T-helper 2 cell (primary cell): ENCODE measurements around the gene CTNNBL1.

ENCODE experiments used
- DNase-seq, 5 experiments: peaks; one replicate each; pipeline versions ENCODE4 v3.0.0 to v3.0.0-alpha.2; 2012 to 2022

CTNNBL1 gene

DNA sequence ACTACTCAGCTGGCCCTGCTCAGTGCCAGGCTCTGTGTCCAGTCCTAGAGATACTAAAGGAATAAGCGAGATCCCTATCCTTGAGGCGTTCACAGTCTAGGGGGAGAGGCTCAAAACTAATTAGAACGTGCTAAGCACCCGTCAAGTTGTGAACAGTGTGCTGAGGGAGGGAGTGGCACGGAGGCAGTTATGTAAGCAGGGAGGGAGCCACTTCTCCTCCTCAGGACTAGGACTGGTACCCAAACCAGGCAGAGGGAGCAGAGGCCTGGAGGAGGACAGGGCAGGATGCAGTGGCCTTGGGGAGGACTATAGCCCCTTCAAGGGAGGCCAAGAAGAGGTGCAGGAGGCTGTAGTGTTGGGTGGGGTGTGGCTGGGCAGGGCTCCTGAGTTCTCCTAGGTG, 169.5 kb downstream of the CTNNBL1 start:
- no peak for DNase-seq

- DNase-seq, result no peak
Observed at GRCh38 chr20:37864298-37864697, 170.5 kb downstream of the CTNNBL1 start.

DNA sequence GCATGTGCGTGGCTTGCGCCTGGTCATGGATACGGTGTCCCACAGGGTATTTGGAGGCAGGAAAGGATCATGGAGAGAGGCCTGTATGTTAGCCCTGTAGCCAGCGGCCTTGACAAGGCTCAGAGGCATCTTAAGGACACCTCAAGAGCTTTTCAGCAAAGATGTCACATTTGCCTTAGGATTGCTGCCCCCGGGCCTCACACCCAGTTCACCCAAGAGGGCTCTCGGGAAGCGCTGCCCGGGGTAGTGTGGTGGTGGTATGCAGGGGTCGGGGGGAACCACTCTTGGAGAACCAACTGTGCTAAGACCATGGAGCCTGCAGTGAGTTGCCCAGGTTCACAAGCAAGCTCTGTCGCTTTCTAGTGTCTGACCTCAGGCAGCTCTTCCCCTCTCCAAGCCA, 172.2 kb downstream of the CTNNBL1 start:
- DNase-seq, result no peak

DNA sequence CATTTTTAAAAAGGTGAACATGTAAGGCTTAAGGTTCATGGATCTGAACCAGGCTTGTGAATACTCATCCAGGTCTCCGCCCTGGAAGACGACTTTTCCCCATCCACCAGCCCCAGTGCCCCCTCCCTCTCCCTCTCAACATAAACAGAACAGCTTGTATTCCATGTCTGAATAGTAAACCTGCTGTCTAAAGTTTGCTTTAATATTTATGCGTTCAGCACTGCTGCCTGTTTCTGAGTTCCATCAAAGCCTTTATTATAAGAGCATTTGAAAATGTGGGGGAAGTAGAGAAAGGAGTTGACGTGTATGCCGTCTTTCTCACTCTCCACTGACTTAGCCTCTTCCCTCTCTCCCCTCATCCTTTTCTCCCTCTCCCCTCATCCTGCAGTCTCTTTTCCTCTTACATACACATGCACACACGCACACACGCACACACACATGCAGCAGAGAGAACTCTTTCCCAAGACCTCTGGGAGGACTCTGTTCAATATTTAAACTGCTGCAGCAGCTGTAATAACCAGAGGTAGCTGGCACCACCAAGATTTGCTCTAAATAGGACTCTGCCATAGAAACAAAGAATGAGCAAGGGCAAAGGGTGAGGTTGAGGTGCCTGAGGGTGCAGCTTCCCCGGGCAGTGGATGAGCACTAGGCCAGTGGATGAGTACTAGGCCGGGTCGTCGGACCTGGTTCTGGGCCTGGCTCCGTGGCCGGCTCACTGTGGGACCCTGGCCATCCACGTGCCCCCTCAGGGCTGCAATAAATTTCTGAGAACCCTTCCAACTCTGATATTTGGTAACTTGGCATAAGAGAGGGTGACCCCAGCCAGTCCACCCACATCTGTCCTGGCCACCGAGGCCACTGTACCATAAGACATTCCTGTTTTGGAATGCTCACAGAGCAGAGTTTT, 173.7 kb downstream of the CTNNBL1 start:
- DNase-seq, result no peak

- DNase-seq, result no peak
Observed at GRCh38 chr20:37868851-37869333, 175.1 kb downstream of the CTNNBL1 start.

- no peak for DNase-seq
Observed at GRCh38 chr20:37869334-37869861, 175.6 kb downstream of the CTNNBL1 start.

DNA sequence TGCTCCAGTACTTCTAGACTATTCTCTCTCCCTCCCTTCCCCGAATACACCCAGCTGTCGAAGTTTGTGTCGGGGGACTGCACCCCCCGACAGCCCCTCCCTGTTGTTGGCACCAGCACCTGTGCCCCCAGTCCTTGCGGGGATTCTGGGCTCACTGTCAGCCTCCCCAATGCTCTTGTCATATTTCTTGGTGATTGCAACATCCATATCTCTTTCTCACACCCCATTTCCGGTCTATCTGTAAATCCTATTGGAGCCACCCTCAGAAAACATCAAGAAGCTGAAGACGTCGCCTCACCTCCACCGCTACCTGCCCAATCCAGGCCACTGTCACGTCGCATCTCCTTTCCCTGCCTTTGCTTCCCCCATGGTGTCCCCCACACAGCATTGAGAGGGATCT, 176.5 kb downstream of the CTNNBL1 start:
- no peak for DNase-seq

DNA sequence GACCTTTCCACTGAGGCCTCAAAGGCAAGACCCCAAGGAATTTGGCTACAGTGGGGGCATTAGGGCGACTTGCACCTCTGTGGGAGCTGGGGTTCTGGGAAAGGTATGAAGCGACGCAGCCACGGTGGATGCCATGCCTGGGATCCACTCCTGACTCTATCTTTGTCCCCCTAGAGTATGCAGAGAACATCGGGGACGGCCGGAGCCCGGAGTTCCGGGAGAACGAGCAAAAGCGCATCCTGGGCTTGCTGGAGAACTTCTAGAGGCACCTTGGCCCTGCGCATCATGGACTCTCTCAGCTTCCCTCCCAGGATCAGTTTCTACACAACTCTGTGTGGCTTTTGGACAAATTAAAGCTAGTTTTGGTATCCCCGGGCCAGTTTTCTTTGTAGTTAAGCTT, 177.9 kb downstream of the CTNNBL1 start:
- no peak for DNase-seq

GRCh38 chr20:37872161-37872560, 178.3 kb downstream of the CTNNBL1 start:
- no peak for DNase-seq

DNA sequence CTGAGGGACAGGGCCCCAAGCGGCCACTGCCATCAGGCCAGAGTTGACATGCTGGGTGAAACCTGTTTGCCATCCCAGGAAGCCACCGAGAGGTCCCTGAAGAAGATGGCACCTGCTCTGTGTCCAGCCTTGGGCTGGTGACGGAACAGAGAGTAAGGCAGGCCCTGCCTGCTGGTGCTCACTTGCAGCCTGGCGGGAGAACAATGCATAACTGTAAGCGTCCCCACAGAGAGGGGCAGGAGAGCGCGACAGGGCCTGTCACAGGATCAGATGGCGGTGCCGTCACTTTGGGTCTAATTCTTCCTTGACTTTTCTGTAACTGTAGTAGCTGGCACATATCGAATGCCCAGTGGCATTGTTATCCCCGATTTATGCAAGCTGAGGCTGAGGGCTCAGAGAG, 180.1 kb downstream of the CTNNBL1 start:
- no peak for DNase-seq

- DNase-seq, result no peak
Observed at GRCh38 chr20:37875460-37876175, 181.8 kb downstream of the CTNNBL1 start.

DNA sequence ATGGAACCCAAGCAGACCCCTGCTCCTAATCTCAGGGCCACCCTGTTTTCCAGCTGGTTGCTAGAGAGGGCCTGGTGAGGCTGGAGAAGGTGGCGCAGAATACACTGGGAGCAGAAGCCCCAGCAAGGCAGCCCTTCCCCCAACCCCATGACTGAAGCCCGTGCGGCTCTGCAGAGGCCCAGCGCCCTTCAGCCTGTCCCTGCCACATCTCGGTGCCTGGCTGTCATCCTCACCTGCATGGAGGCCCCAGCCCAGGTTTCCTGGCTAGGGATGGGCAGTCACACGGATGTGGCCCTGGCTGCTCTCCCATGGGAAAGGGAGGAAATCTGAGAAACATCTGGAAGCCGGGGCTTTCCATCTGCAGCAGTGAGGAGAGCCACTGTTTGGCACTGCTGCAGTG, 183.0 kb downstream of the CTNNBL1 start:
- no peak for DNase-seq

DNA sequence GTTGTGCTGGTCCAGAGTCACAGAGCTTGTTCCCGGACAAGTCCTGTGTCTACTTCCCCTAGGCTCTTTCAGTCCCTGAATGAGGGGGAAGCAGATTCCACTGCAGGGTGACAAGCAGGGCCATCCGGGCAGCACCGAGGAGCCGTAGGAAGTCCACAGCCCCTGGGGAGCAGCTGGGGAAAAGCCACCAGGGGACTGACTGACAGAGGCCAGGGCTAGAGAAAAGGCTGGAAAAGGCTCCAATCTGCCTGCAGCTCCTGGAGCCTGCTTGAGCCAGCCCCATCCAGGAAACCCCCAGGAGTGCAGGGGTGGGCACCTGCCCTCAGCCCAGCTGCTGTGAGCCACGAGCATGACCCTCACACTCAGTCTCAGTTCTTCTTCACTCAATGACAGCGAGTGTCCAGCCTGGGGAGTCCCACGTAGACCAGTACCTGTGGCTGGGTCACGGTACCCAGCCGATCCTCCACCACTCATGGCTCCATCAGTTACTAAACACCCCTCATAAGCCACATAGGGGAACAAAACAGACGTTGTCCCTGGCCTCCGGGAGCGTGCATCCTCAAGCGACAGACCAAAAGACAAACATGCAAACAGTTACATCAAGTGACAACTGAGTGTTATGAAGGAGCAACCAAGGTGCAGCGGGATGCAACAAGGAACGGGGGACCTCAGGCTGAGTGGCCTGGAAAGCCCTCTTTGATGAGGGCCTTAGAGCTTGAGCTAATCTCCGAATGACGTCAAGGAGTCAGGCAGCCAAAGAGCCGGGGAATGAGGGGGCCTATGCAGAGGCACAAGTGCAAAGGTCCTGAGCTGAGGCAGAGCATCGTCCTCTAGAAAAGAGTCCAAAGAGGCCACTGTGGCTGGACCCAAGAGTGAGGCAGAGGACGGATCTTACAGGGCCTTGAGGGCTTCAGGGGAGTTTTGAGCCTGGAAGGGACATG, 184.3 kb downstream of the CTNNBL1 start:
- no peak for DNase-seq

GRCh38 chr20:37878835-37879599, 185.2 kb downstream of the CTNNBL1 start:
- no peak for DNase-seq

DNA sequence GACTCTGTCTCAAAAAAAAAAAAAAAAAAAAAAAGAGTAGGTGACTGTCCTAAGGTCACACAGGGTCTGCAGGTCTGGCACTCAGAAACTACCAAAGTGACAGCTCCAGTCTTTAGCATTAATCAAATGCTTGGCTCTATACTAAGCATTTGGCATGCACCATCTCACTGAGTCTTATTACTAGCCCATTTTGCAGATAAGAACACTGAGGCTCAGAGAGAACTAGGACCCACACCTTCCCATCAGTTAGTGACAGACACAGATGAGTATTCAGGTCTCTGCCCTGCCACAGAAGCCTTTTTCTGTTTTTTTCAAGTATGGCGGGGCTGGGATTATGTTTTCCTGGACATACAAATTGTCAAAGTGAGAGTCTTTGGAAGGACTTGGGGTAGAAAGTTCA, 186.0 kb downstream of the CTNNBL1 start:
- no peak for DNase-seq

DNA sequence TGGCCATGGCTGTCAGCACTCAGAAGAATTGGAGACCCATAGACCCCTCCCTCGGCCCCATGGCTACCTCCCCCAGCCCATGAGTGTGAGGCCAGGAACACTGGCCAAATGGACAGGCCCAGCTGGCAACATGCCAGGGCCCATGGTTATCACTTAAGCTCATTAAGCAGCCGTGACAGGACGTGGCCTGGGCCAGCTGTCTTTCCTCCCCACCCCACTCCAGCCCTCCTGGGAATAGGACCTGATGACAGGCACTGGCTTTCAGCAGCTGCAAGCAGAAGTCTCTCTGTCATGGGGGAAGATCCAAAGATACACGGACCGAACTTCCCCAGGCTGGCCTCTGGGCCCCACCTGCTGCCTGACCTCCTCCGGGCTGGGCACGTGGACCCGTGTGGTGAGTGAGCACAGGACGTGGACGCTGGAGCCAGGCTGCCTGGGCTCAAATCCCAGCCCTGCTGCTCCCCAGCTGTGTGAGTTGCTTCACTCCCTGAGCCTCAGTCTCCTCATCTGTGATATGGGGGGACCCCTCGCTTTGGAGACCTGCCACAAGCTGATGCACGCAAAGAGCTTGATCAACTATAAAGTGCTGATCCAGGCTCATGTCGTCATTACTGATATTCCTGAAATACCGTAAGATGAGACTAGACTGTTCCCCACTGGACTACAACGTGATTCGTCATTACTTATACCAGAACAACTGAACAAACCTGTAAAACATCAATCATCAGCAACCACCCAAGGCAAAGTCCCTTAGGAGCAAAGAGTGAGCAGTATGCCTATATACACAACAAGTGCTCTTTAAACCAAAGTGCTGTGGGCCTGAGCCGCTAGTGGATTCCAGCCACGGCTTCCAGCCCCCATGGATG, 187.1 kb downstream of the CTNNBL1 start:
- DNase-seq, result no peak

DNA sequence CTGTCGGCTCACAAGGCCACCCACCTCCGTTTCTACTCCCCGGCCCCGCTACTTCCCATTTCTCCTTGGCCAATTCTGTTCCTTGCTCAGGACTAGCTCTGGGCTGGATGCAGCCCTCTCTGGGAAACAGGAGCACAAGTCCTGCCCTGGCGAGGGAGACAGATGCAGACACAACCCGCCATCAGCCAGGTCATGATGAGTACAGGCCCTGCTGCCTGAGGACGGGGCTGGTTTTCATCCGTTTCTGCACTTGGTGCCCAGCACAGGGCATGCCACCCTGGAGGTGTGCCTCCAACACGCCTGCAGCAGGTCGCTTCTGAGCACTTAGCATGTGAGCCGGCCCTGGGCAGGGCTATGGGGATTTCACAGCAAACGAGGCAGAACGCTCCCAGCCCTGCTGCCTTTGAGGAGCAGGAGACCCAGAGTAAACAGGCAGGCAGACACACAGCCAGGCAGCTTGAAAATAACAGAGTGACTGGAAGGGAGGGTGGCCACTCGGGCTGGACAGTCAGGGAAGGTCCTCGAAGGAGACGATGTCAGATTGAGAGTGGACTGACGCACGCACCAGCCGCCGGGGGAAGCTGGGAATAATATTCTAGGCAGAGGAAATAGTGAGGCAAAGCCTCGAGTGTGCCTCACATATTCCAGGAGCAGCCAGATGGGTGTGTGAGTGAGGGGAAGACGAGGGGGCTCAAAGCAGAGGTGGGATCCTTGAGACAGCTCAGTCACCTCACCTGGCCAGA, 187.9 kb downstream of the CTNNBL1 start:
- DNase-seq, result no peak

DNA sequence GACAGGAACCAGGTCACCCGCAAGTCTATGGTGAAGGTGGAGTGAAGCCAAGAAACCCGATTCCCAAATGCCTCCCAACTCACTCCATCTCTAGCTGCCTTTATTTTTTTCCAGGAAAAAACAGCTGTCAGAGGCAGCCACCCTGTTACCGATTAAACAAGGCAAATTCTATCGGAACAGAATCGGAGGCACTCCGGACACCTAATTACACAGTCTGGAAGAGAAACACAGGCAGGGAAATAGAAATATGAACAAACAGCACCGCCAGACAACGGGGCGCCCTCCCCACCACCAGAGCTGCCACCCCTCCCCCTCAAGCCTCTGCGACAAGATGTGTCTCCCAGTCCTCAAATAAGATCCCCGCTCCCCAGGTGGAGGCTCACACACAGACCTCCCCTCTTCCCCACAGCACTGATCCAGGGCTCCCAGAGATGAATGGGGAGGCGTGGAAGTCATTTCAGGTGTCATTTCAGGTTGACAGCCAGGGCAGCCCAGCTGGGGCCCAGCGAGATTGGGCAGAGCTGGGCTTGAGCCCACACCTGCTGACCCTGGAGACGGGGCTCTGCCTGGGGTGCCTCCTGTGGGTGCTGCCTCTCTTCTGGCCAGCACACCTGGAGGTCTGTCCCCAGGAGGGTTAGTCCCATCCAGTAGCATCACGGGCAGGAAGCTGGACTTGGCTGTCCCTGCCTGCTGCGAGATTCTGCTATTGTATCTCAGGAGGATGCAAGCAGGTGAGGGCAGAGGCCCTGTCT, 189.3 kb downstream of the CTNNBL1 start:
- no peak for DNase-seq

GRCh38 chr20:37885042-37885441, 191.2 kb downstream of the CTNNBL1 start:
- no peak for DNase-seq
